ENCODE data around the gene ZNF446.

GRCh38 chr19:58513213-58513693, 37.1 kb downstream of the ZNF446 start:
- no peak for TF ChIP-seq CTCF (IDR thresholded peaks at IDR 0.05)
- no peak for TF ChIP-seq EP300 (IDR thresholded peaks at IDR 0.05)
- TF ChIP-seq POLR2A (IDR thresholded peaks at IDR 0.05) = no peak

Measured in tibial nerve (tissue), 4 donors.